IPS-NIHi7 (cell line): Measurements from ENCODE around the gene PNISR.

ENCODE experiments used
- DNase-seq: peaks from one replicate; pipeline ENCODE4 v3.0.0; 2012; ENCODE audit warnings: mixed read lengths; ENCODE audit errors: extremely low spot score

The PNISR gene

DNA sequence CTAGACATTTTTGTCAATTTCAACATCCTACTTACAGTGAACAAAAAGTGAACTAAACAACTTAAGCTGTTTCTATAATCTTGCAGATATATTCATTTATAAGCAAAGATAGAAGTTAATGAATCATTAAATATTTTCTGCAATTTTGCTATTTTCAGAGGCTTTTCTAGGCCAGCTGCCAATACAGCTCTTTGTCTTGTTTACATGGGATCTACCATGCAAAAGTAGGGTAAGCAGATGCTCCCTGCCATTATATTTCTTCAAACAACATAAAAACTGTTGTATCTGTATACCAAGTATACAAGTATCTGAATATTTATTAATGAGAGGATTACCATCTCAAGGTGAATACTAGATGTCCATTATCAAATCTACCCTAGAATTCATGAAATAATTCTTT, 15.4 kb downstream of the PNISR start:
- no peak for DNase-seq

DNA sequence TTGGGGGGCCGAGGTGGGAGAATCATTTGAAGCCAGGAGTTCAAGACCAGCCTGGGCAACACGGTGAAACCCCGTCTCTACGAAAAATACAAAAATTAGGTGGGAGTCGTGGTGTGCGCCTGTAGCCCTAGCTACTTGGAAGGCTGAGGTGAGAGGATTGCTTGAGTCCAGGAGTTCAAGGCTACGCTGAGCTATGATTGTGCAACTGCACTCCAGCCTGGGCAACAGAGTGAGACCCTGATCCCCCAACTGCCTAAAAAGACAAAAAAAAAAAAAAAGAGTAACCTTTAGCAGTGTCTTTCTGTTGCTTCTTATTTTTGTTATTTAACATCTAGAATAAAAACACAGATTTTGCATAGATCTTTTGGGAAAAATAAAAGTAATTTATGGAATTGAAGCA, 18.0 kb downstream of the PNISR start:
- DNase-seq: no peak

DNA sequence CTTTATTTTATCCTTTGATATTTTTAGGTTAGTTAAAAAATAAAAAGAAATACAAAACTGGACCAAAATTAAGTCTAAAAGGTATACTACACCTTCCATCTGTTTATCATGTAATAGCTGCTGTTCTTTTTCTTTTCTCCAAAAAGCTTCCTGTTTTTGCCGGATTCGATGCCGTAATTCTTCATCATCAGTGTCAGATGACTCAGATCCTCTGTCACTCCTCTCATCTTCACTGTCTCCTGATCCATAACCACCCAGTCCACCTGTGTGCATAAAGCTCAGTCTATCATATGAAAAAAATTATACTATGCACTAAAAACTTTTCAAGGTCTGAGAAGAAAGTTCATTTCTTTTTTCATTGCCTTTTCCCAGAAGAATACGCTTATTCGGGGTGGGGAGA, 22.7 kb downstream of the PNISR start:
- no peak for DNase-seq

DNA sequence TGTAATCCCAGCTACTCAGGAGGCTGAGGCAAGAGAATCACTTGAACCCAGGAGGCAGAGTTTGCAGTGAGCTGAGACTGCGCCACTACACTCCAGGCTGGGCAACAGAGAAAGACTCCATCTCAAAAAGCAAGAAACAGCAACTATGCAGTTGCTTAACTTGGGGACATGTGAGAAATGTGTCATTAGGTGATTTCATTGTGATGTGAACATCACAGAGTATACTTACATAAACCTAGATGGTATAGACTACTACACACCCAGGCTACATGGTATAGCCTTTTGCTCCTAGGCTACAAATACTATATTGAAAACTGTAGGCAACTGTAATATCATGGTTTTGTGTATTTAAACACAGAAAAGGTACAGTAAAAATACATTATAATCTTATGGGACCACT, 27.8 kb downstream of the PNISR start:
- DNase-seq: no peak

DNA sequence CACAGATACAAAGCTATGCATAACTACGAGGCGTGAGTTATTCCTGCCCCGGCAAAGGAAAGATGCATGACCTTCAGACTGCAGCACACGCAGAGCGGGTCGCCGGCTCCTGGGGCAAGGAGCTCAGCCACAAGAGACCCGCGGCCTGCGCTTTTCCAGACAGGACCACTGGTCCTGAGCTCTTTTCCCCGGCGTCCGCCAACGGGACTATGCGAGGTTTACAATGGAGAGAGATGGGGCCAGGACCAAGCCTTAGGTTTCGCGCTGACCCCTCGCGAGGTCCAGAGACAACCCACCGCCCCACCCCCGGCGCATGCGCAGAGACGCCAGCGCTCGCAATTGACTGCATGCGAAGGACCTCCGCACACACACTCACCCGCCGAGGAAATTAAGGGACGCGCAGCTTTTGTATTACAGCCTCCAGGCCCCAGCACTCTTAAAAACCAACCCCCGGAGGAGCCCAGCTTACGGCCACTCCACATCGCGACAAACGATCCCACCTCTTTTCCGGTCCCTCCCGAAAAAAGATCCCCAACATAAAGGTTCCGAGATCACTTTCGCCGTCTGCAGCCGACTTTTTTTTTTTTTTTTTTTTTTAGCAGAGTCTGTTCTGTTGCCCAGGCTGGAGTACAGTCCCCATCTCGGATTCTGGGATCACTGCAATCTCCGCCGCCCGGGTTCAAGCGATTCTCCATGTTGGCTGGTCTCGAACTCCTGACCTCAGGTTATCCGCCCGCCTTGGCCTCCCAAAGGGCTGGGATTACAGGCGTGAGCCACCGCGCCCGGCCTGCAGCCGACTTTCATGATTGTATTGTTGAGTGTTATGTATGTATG, 31.2 kb downstream of the PNISR start, which contains the start of gene COQ3:
Gene COQ3 (minus strand): TSS at position 498 of the 834 bp plus-strand sequence. CDS start 16 bp downstream, at position 482.
- DNase-seq: peak; percentile 98

DNA sequence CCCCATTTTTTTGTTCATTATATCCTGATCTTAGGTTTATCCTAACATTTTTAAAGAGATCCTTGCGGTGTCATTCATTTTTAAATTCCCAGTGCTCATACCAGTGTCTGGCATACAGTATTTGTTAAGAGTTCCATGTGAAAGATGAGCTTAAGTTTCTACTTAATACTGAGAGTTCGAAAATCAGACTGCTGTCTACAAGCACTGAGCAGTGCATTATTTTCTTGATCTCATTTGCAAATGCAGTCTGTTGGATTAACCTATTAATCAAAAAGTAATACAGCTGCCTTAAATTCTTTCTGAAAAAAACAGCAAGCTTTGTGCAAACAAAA, 31.8 kb downstream of the PNISR start:
- DNase-seq: no peak

DNA sequence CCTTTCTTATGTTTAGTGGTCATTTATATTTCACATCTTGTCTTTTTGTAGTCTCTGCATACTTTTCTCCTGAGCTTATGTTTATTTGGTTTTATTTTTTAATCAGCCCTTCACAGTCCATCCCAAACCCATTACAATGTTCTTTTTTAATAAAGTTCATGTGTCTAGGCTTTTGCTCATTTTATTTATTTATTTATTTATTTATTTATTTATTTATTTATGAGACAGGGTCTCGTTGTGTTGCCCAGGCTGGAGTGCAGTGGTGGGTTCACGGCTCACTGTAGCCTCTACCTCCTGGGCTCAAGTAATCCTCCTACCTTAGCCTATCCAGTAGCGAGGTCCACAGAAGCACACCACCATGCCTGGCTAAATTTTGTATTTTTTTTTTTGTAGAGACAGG, 34.2 kb downstream of the PNISR start:
- DNase-seq: no peak

DNA sequence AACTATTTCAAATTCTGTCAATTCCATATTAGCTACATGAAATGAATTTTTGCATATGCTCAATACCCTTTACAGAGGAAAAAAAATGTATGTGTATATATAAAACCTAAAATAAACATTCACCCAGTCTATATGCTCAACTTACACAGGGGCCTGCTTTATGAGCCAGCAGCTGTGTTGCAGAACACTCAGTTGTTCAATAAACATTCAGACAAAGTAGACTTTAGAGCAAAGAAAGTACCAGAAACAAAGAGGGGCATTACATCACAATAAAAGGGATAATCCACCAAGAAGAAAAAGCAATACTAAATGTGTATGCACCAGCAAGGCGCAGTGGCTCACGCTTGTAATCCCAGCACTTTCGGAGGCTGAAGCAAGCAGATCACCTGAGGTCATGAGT, 40.6 kb downstream of the PNISR start:
- DNase-seq: no peak

DNA sequence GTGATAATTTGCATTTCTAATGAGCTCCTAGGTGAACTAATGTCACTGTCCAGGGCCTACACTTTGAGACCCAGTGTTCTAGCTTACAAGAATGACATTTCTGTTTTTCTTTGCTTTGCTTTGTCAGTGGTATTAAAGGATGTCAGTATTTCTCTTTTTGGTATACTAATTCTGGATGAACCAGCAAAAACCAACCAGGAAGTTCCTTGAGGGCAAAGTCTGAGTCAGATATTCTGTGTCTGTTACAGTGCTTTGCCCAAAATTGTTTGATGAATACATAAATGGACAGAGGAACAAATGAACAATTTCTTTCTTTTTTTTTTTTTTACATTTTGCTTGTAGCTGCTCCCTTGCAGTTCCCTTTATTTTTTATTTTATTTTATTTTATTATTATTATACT, 46.5 kb downstream of the PNISR start:
- no peak for DNase-seq

DNA sequence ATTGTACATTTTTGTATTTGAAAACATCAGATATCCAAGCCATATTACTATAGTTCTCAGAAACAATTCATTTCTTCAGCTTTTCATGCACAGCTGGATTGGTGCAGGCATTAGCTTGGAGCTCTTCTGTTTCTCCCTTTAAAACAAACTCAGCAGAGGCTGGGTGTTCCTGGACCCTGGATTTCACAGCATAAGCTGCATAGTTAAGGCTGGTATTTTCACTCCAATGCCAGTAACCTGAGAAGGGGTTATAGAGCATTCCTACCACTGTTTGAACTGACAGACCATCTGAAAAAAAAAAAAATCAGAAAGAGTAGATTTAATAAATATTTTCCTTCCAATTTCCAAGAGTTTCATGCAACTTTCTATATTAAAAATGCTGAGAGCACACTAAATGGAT, 55.6 kb downstream of the PNISR start:
- peak; percentile 41 for DNase-seq

DNA sequence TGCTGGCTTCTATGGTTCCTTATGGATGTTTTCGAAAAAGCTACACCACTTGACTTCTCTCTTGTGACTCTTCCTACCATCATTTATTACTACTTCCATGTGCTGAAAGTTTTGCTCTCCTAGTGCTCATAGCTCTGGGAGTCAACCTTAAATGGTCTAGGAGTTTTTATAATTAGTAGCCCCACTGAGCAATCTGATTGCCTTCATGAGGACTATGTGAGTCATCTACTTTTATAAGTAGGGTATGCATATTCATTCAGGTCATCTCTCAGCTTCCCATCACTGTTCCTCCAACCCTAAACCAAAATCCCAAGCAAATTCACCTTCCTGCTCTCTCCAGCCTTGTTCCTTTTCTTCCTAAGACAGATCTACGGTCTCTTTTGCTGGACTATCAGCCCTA, 58.3 kb downstream of the PNISR start:
- no peak for DNase-seq

DNA sequence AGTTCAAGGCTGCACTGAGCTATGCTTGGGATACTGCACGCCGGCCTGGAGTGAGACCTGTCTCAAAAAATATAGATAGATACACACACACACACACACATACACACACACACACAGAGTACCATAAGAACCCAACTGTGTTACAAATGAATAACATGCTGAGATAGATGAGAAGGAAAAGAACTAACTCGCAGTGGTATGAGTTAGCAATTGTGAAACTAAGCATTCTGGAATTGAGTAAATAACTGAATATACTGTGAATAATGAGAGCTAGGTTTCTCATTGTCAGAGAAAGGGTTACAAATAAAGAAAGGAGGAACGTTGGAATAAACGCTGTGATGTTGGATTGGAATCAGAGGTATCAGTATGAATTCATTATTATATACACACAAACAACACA, 61.1 kb downstream of the PNISR start:
- DNase-seq: no peak

DNA sequence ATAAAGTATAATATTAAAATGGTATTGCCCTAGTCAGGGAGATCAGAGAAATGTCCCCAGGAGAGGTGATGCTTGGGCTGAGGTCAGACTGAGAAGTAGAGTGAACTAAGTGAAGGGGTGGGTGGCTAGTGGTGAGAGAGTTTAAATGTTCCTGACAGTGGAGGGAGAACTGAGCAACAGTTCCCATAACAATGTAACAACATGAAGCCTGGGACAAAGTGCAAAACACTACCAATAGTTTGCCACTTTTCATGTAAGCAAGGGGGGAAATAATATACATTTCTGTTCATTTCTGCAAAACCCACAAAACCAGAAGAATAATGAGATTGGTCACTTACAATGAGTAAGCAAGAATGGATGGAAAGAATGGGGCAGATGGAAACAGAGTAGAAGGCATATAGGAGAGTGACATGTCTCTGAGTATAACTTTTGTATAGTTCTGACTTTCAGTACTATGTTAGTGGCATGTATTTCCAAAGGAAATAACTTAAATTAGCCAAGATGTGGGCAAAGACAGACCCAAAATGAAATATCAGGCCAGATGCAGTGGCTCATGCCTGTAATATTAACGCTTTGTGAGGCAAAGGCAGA, 62.3 kb downstream of the PNISR start:
- DNase-seq: no peak

DNA sequence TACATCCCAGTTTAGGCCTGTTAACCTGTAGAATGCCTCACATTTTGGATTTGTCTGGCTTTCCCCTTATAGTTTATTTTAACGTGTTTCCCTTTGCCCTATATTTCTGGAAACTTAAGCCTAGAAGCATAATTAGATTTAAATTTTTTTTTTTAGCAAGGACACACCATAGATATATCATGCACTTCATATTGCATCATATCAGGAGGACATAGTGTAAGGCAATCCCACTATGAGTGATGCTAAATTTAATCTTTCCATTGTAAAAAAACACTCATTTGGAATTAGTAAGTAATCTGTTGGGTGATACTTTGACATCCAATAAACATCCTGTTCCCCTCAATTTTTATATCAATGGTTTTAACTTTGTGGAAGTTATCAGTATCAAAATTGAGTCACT, 65.3 kb downstream of the PNISR start:
- no peak for DNase-seq

DNA sequence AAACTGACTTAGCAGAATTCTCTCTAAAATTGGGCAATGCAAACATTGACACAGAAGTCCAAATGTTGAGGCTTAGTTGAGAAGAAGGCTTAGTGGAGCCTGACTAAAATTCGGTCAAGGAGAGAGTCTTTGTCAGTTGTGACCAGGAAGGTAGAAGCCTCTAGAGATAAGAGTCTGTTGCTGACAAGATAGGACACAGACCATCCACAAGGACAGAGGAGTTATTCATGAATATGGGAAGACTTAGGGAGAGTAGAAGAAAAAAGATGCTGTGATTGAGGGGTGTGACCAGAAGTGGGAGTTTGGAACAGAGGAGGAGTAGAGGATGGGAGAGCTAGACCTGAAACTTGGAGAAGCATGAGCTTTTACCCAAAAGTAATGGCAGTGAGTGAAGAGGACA, 68.5 kb downstream of the PNISR start:
- no peak for DNase-seq

DNA sequence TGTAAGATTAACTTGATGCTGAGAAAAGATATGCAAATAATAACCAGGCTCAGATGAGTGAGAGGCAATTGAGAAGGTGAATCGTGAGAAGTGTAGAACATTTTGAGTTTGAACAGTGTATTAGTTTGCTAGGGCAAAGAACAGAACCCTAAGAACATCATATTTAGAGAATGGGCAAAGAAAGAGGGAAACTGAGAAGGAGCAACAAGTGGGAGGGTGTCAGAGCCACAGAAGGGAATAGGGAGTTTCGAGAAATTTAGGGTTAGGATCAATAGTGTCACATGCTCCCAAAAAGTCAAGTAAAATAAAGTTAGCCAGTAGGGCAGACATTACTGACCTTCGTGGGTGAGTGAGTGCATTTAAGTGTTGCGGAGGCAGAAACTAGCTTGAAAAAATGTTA, 70.1 kb downstream of the PNISR start:
- no peak for DNase-seq

DNA sequence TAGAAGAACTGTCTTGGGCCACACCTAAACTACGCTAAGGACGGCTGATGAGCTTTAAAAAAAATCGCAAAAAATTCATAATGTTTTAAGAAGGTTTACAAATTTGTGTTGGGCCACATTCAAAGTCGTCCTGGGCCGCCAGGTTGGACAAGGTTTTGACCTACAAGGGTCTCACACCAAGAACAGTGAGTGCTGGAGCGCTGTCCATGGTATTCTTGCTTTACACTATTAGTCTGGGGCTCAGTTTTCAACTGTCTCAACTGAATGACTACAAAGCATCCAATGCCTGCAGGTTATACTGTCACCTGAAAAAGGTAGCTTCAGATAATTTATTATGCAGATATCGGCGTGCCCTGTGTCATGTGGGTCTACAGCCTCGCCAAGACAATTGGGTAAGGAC, 72.0 kb downstream of the PNISR start:
- DNase-seq: peak; percentile 44

DNA sequence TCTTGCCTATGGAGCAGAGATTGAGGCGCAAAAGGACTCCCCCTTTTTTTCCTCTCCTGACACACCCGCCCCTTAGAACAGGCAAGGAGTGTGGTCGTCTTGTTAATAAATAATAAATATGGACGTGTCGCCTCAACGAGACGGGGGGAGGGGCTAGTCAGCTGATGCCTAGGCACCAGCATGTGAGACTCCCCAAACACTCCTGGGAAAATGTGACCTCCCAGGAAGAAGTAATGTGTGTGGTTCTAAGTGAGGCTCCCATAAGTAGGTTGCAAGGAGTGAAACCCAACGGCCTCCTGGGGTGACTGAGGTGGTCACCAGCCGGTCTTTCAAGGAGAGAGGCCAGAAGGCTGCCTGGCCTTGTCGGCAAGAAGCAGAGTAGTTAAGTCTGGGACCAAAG, 74.5 kb downstream of the PNISR start:
- DNase-seq: no peak

DNA sequence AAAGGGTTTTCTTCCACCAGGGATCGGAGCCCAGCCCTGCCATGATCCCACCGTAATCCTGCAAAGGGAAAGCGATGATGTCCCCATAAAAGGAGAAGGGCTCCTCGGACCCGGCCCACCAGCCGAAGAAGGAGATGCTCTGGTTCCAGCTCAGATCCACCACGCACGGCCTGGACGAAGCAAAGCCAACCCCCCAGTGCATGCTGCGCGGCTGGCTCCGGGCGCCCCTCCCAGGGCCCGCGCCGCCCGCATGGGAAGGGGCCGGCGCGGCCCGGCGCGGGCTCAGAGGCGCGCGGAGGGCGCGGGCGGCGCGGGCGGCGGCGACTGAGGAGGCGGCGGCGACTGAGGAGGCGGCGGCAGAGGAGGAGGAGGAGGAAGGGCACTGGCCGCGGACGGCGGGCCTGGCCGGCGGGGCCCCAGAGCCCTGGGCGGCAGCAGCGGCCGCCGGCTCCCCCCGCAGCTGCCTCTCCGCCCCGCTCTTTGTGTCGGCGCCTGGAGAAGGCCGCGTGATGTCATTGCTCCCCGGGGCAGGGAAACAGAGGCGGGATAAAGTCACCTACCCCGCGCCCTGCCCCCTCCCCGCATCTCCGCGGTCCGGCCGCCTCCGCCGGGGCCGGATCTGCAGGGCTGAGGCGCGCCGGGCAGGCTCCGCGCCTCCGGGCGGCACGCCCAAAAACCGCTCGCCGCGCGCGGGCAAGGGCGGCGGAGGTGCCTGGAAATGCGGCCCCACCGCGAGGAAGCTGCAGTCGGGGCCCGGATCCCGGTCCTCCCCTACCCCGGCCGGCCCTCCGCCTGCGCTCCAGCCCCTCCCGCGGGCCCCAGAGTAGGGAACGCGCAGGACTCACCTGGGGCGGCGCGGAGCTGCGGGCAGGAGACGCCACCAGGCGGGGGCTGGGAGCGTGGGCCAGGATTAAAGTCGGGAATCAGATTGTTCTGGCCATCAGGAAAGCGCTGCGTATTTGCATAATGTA, 75.7 kb downstream of the PNISR start, which contains the start of gene FAXC:
Gene FAXC (minus strand): TSS at position 504 of the 971 bp plus-strand sequence. CDS start 302 bp downstream, at position 202.
- peak; percentile 78 for DNase-seq

DNA sequence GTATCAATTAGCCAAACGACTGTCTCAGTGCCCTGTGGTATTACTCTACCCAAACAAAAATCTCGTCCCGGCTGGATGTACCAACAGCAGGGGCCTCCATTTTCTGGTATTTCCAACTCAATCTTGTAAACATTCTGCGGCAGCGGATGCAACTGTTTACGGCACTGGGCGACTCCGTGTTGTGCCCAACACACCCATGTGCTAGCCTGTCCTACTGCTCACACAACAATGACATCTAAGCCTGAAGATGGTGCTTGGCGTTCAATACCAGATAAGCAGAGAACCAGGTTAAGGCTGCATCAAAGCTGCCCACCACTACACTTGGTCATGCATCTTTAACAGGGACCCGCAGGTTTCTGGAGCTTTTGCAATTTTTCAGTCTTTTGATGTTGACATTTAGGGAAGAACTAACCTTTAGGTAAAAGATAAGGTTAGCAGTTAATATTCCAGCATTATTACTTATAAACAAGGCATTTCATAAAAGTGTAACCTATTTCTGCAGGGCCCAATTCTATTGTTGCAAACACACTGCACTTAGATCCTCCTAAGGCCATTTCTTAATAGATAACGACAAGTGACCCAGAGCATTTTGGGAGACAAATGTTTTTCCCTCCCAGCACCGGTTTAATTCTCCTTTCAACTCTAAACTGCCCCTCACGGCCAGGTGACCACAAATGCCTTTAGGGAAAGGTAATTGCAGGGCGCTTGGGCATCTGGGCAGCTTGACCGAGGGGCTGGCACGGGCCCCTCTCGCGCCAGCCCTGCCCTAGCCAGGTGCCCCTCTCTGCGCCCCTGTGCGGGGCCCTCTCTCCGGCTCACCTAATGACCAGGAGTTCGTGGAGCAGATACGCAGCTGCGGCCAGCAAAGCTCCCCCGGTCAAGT, 76.6 kb downstream of the PNISR start:
- DNase-seq: no peak
